Activated T-helper 1 cell treated with anti-CD3 and anti-CD28 coated beads, Interleukin-12 subunit alpha, Interleukin-12 subunit beta, Interleukin-2, Interleukin-4 antibody, amounts not matched to agents 30 ng/mL and 10 ng/mL and 1 ng/mL, durations not matched to agents 14 hours and 24 hours and 36 hours (primary cell): Measurements from ENCODE around the gene CDK15. TPM values are rescaled to one million over a fixed set of nuclear protein-coding genes. Genes with fewer than 3 reads are reported as not detected.

ENCODE experiments used
- DNase-seq: peaks from one replicate; pipeline ENCODE4 v3.0.0; 2021; ENCODE audit warnings: low spot score
- H3K27ac Mint-ChIP-seq: one replicate; pipeline ENCODE4 v1.8.0; 2021; ENCODE audit warnings: mild to moderate bottlenecking, mixed read lengths
- H3K27me3 Mint-ChIP-seq: one replicate; pipeline ENCODE4 v1.8.0; 2022; ENCODE audit warnings: mild to moderate bottlenecking, moderate library complexity, mixed read lengths; ENCODE audit not compliant: insufficient read depth
- H3K36me3 Mint-ChIP-seq: one replicate; pipeline ENCODE4 v1.8.0; 2021; ENCODE audit warnings: low read depth, mixed read lengths
- H3K4me1 Mint-ChIP-seq: one replicate; pipeline ENCODE4 v1.8.0; 2021; ENCODE audit warnings: low read depth, mixed read lengths
- H3K4me3 Mint-ChIP-seq: one replicate; pipeline ENCODE4 v1.8.0; 2021; ENCODE audit warnings: mild to moderate bottlenecking, moderate library complexity, mixed read lengths
- H3K9me3 Mint-ChIP-seq: one replicate; pipeline ENCODE4 v1.8.0; 2021; ENCODE audit warnings: mixed read lengths
- intact Hi-C: fragments of 100-400 bp; cut with micrococcal nuclease; formaldehyde crosslinking; loops from one replicate; pipeline ENCODE4 v1.15.1; 2024
- total RNA-seq: library from RNA; stranded (reverse); gene quantifications from 2 replicates; pipeline ENCODE4 v1.2.3, GENCODE V29; 2022

Gene CDK15
- total RNA-seq, 1 donor from 2014 or later, result not detected

DNA sequence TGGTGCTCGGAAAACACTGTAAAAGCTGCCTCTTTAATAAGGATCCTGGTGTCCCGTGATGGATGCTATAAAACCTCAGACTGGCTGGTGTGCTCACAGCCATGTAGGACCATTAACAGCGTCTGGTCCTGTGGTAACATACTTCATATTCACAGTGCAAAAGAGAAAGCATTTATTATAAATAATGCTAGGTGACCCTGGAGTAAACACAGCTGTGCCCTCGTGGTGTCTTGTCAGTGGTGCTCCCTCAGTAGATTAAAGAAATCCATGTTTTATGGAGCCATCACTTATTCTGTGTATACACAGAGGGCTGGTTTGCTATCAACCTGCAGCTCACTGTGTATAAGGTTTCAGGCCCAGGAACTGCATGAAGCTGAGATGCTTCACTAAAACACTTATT, 106.9 kb downstream of the CDK15 start:
- DNase-seq, result no peak
- Mint-ChIP-seq H3K4me1 (peaks cover 13% of the 10 kb centered on the region), H3K27ac (no peak overlapping the region), H3K27me3 (peaks cover 9% of the 10 kb centered on the region), H3K36me3 (no peaks in the 10 kb centered on the region), H3K4me3 (no peak overlapping the region), H3K9me3 (no peaks in the 10 kb centered on the region)
- intact Hi-C loops, result no loop called here

DNA sequence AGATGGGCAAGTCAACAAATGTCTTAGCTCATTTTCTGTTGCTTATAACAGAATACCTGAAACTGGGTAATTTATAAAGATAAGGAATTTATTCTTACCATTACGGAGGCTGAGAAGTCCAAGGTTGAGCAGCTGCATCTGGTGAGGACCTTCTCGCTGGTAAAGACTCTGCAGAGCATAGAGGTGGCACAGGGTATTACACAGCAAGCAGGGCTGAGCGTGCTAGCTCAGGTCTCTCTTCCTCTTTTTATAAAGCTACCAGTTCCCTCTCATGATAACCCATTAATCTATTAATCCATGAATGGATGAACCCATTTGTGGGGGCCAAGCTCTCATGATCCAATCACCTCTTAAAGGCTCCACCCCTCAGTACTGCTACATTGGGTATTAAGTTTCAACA, 109.1 kb downstream of the CDK15 start:
- intact Hi-C loops, result no loop called here
- no peak for DNase-seq
- Mint-ChIP-seq H3K27ac (no peak overlapping the region), H3K36me3 (no peaks in the 10 kb centered on the region), H3K4me1 (no peaks in the 10 kb centered on the region), H3K27me3 (peaks cover 9% of the 10 kb centered on the region), H3K9me3 (no peaks in the 10 kb centered on the region), H3K4me3 (no peak overlapping the region)

DNA sequence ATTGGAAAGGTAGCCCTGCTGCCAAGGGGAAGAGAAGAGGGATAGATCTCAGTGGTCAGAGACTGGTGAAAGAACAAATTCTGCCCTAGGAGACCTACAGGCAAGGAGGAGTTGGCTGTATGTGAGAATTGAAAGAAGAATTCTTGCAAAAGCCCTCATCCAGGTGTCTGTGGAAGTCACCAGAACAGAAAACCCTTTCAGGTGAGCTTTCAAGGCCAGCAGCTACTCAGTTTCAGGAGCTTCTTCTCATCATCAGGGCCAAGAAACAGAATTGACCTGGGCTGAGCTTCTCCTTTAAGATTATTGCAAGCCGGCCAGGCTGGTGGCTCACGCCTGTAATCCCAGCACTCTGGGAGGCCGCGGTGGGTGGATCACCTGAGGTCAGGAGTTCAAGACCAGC, 110.2 kb downstream of the CDK15 start:
- H3K27ac Mint-ChIP-seq, result no peak overlapping the region
- intact Hi-C loops, result no loop called here
- H3K9me3 Mint-ChIP-seq, result no peaks in the 10 kb centered on the region
- peaks cover 9% of the 10 kb centered on the region for H3K27me3 Mint-ChIP-seq
- no peak for DNase-seq
- H3K36me3 Mint-ChIP-seq, result no peaks in the 10 kb centered on the region
- no peak overlapping the region for H3K4me3 Mint-ChIP-seq
- no peaks in the 10 kb centered on the region for H3K4me1 Mint-ChIP-seq

DNA sequence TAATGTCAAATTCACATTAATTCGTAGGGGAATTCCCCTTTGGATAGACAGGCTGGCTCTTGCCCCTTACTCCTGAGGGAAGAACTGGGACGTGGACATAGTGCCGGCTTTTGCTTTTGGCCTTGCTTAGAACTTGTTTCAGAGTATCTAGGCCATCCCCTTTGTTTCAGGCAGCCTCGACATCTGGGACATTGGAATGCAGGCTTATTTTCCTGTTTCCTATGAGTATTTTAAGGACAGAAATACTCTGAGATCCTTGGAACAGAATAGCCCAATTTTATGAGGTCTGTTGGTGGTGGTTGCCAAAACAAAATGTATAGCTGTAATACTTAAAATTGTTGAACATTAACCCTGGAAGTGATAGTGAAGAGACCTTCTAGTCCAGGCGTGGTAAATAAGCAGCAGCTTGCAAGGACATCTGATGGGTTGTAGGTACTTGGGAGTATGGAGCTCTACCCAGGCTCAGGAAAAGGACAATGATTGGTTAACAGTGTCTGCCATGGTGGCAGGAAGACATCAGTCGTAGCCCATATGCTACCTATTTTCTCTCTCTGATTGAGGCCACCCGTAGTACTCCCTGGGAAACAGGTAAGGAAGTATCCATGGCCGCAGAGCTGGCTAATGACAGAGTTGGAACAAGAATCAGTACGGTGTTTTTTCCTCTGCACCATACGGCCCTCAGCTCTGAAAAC, 112.4 kb downstream of the CDK15 start:
- Mint-ChIP-seq H3K9me3 (no peaks in the 10 kb centered on the region), H3K4me1 (no peaks in the 10 kb centered on the region), H3K4me3 (no peak overlapping the region), H3K27ac (no peak overlapping the region), H3K27me3 (peaks cover 9% of the 10 kb centered on the region), H3K36me3 (no peaks in the 10 kb centered on the region)
- DNase-seq, result no peak
- intact Hi-C loops, result no loop called here

DNA sequence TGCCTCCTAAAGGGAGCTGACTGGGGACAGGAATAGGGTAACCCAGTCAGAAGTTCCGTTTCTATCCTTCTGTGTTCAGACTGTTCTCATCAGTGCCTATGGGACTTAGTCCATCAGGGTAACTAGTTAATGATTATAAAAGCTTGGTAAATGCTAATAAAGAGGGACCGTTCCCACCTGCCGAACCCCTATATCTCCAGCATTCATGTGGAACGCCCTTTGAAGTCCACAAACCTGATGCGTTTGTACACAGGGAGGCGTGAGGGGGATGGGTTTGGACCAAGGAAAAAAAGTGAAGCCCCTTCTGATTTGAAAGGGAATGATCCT, 112.9 kb downstream of the CDK15 start:
- intact Hi-C loops, result no loop called here
- Mint-ChIP-seq H3K36me3 (no peaks in the 10 kb centered on the region), H3K9me3 (no peaks in the 10 kb centered on the region), H3K27me3 (peaks cover 11% of the 10 kb centered on the region), H3K27ac (no peak overlapping the region), H3K4me1 (no peaks in the 10 kb centered on the region), H3K4me3 (no peak overlapping the region)
- DNase-seq, result no peak

DNA sequence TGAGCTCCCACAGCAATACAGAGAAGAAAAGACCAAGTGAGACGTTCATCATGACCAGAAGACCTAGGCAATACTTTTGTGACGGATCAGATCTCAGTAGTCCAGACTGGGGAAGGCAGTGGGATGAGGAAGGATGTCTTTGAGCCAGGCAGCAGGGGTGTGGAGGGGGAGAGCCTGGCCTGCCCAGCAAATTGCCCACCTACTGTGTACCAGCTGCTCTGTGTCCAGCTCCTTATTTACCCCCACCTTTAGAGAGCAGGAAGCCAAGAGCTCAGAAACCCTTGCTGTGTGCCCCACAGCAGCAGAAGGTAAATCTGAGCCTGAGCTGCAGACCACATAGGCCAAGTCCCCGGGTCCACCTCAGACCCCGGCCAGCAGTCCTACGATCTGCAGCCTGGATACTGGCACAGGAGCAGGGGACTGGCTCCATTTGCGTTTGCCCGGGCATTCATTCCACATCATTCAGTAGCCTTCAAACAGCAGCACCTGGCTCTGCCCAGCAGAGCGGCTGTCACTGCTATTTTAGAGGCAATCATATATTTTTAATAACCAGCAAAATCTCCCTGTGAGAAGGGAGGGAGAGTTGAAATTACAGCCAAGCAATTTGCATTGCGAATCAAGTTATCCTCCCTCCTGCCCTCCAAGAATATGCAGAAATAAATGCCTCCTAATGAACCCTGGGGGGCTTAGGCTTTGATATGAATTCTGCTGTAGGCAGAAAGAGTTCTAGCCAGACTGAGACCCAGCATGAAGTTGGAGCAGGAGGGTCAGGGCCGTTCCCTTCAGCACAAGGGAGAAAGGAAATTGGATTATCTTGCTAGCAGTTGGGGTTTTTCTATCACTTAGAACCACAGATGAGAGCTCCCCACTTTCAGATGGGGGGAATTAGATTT, 117.3 kb downstream of the CDK15 start:
- Mint-ChIP-seq H3K4me3 (no peak overlapping the region), H3K27ac (no peak overlapping the region), H3K4me1 (no peaks in the 10 kb centered on the region), H3K36me3 (no peaks in the 10 kb centered on the region), H3K9me3 (no peaks in the 10 kb centered on the region), H3K27me3 (peaks cover 12% of the 10 kb centered on the region)
- DNase-seq, result no peak
- intact Hi-C loops, result no loop called here

DNA sequence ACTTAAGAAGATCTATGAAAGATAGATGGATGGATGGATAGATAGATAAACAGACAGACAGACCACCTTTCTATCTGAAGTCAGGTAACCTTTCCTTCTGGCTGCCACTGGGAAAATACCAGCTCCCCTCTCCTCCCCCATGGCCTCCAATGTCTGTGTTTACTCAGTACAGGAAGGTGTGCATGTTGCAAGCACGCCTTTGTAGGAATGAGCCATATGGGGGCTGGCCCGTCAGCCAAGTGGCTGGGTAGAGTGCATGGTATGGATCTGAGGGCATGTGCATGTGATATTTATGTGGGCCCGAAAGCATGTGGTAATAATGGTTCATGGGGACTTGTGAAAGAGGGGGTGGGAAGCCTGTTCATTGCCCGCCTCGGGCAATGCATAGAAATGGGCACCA, 118.1 kb downstream of the CDK15 start:
- Mint-ChIP-seq H3K36me3 (no peaks in the 10 kb centered on the region), H3K4me3 (no peak overlapping the region), H3K27me3 (peaks cover 14% of the 10 kb centered on the region), H3K9me3 (no peaks in the 10 kb centered on the region), H3K4me1 (no peaks in the 10 kb centered on the region), H3K27ac (no peak overlapping the region)
- DNase-seq, result no peak
- intact Hi-C loops, result no loop called here

DNA sequence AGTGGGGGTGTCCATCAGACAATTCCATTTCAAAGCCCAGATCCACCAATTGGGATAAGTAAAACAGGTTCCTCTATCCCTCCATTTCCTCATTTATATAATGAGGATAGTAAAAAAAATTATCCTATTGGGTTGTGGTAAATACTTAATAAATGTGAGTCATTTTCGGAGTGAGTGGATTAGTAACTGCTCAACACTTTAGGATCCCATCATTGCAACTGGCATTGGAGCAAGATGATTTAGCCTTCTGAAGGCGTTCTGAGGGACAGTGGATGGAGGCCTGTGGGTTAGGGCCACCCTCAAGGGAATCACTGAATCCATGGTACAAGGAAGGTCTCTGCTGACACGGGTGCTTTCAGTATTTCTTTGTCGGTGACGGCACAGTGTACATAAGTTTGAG, 118.7 kb downstream of the CDK15 start:
- no peak for DNase-seq
- Mint-ChIP-seq H3K9me3 (no peaks in the 10 kb centered on the region), H3K36me3 (no peaks in the 10 kb centered on the region), H3K27me3 (peaks cover 14% of the 10 kb centered on the region), H3K27ac (no peak overlapping the region), H3K4me1 (no peaks in the 10 kb centered on the region), H3K4me3 (no peak overlapping the region)
- intact Hi-C loops, result no loop called here

DNA sequence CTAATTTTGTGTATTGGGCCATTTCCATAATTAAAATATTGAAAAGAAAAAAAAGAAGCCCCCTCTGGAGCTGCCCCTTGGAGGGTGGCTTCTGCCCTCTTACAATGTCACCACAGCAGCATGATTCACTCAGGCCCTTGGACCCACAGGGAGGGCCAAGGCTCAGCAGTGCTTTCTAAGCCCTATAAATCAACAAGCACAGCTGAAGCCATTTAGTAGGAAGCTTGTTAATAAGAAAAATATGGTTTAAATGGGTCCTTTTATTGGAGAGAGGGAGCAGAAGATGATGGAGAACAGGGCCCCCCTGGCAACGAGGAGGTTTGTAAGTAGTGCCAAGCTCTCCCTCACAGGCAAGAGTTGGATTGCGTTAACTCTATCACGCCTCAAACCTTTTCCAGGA, 119.7 kb downstream of the CDK15 start:
- Mint-ChIP-seq H3K27me3 (peaks cover 16% of the 10 kb centered on the region), H3K27ac (no peak overlapping the region), H3K4me3 (no peak overlapping the region), H3K36me3 (no peaks in the 10 kb centered on the region), H3K9me3 (no peaks in the 10 kb centered on the region), H3K4me1 (no peaks in the 10 kb centered on the region)
- intact Hi-C loops, result no loop called here
- DNase-seq, result no peak

DNA sequence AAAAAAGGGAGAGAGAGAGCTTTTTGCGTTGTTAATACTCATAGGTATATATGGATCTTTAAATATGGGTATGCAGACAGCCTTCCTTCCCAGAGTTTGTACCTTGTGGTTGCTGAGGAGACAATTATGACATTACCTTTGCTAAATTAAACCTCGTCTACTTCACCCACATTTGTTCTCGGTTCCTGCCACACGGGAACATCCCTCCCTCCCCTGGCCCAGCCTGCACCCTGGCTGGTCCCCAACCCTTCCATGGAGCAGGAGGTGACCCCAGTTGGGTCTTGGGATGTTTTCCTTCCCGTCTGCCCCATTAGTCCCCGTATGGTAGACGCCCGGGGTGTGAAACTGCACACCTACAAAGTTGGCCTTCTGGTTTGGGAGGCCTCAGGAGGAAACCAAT, 122.0 kb downstream of the CDK15 start:
- H3K4me1 Mint-ChIP-seq, result no peaks in the 10 kb centered on the region
- H3K36me3 Mint-ChIP-seq, result no peaks in the 10 kb centered on the region
- intact Hi-C loops, result no loop called here
- H3K9me3 Mint-ChIP-seq, result no peaks in the 10 kb centered on the region
- H3K27ac Mint-ChIP-seq, result no peak overlapping the region
- H3K27me3 Mint-ChIP-seq, result peaks cover 12% of the 10 kb centered on the region
- H3K4me3 Mint-ChIP-seq, result no peak overlapping the region
- DNase-seq, result no peak

DNA sequence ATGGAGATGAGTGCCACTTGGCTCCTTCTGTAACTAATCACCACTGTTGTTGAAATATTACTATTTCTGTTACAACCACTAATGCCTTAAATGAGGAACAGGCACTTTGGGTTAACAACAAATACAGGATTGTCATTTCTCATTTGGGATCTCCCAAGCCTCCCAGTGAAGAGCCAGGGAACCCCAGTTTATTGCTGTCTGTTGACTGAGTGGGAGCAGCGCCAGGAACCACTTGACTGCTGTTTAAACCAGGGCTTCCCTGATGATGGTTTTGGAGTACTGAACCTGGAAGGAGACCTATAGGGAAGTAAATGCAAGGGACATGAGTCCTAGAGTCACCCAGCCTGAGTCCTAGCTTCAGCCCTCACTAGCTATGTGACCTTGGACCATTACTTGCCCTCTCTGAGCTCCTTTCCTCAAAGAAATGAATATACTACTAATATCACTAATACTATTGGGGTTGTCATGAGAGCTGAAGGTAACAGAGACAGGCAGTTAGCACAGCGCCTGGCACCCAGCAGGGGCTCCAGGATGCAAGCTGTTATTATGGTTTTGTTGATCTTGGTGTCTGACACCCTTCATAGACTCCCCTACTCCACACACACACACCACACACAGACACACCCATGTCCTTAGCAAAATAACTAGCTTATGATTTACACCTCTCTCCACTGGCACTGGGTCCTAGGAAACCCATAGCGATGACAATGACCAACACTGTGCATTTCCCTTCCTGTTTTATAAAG, 123.1 kb downstream of the CDK15 start:
- Mint-ChIP-seq H3K9me3 (no peaks in the 10 kb centered on the region), H3K4me1 (no peaks in the 10 kb centered on the region)

DNA sequence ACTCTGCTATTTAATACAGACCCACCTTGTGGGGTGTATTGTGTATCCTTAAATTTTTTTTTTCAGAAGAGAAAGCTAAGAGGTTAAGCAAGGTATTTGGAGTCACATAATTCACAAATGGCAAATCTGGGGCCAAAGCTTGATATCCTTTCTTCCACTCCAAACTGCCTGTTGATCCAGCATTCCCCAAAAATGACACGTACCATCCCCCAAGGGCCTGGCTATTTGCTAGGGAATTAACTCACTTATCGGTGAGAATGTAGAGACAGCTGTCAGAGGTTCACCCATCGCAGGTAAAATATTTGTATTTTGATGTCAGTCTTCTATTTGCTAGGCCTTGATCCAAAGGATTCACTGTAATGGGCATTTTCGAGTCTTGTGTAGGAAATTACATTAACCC, 123.7 kb downstream of the CDK15 start:
- H3K36me3 Mint-ChIP-seq, result no peaks in the 10 kb centered on the region
- H3K9me3 Mint-ChIP-seq, result no peaks in the 10 kb centered on the region
- no peak for DNase-seq
- no peaks in the 10 kb centered on the region for H3K4me1 Mint-ChIP-seq
- no peak overlapping the region for H3K27ac Mint-ChIP-seq
- no peak overlapping the region for H3K4me3 Mint-ChIP-seq
- peaks cover 10% of the 10 kb centered on the region for H3K27me3 Mint-ChIP-seq
- intact Hi-C loops, result no loop called here

More for the DNA sequence above, 123.1 kb downstream of the CDK15 start:
- no peak overlapping the region for H3K27ac Mint-ChIP-seq
- intact Hi-C loops, result no loop called here
- H3K4me3 Mint-ChIP-seq, result no peak overlapping the region
- no peak for DNase-seq
- H3K36me3 Mint-ChIP-seq, result no peaks in the 10 kb centered on the region
- H3K27me3 Mint-ChIP-seq, result peaks cover 10% of the 10 kb centered on the region

DNA sequence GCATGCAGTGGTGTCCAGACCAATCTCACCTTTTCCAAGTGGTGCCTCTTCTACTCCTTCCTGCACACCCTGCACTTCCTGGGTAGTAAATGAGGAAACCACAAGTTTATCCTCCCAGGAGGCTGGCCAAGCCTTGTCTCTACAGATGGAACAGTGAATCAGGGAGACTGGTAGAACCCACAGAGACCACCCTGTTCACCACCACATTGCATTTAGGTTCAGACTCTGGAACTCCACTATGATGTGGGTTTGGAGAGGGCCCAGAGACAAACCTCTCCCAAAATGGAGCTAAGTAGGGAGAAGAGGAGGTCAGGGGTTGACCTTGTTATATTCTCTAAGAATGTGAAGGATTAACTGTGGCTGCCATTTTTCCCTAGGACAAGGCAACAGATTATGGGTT, 124.5 kb downstream of the CDK15 start:
- no peak overlapping the region for H3K4me3 Mint-ChIP-seq
- intact Hi-C loops, result no loop called here
- H3K4me1 Mint-ChIP-seq, result no peaks in the 10 kb centered on the region
- no peaks in the 10 kb centered on the region for H3K36me3 Mint-ChIP-seq
- peaks cover 10% of the 10 kb centered on the region for H3K27me3 Mint-ChIP-seq
- DNase-seq, result no peak
- no peak overlapping the region for H3K27ac Mint-ChIP-seq
- H3K9me3 Mint-ChIP-seq, result no peaks in the 10 kb centered on the region
